ENCODE results near the gene LRRC2.
"Not testable (repeated sequence)": the region's sequence is repeated elsewhere in the genome, so short reads cannot be mapped to it uniquely, and the experiment has no call there.

LRRC2 gene

DNA sequence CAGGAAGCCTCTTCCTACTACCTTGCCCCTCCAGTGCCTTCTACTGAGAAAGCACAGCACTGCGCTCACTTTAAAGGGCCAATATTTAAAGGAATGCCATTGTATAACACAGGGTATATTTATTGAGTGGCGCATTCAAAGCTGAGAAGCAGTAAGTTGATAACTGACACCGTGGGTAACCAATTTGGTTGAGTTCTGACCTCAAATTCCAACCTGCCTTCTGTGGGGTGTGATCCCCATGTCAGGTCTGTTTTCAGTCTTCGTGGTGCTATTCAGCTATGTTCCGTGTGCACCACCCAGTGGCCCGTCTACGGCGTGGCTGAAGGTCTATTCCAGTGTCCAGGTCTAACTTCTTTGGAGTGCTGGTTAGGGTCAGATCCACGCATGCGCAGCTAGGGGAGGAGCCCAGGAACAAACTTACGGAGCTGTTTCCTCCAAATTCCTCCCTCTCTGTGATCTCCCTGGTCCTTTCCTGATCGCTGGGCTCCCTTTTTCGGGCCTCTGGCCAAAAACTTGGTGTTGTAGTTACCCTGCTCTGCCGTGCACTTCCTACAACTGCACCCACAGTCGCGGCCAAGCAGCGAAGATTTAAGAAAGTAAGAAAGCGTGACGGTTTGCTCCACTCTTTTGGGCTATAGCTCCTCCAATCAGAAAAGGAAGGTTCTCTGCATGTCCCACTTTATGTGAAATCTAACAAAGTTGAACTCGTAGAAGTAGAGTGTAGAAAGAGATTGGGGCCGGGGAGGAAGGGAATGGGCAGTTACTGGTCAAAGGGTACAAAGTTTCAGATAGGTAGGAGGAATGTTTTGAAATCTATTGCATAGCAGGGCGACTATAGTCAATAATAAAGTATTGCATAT, 7.7 kb downstream of the LRRC2 start:
- Histone ChIP-seq H3K27me3 (replicated peaks; ENCODE audit: control insufficient read depth, insufficient read depth, low read length, poor library complexity, severe bottlenecking) (no peaks in the 10 kb centered on the region), H3K9me3 (ENCODE audit: control insufficient read depth, low read length) (no peaks in the 10 kb centered on the region), H3K4me1 (ENCODE audit: control insufficient read depth, insufficient read depth, low read length, poor library complexity, severe bottlenecking) (no peaks in the 10 kb centered on the region), H3K4me3 (ENCODE audit: insufficient read depth, low read depth, low read length, poor library complexity, severe bottlenecking) (peak overlapping the region; percentile 36), H3K27ac (ENCODE audit: insufficient read depth, low read length, poor library complexity, severe bottlenecking) (no peak overlapping the region), H3K36me3 (ENCODE audit: control insufficient read depth, insufficient read depth, low read length) (no peaks in the 10 kb centered on the region)
- peak; percentile 57 to 71 (median 61) for DNase-seq

DNA sequence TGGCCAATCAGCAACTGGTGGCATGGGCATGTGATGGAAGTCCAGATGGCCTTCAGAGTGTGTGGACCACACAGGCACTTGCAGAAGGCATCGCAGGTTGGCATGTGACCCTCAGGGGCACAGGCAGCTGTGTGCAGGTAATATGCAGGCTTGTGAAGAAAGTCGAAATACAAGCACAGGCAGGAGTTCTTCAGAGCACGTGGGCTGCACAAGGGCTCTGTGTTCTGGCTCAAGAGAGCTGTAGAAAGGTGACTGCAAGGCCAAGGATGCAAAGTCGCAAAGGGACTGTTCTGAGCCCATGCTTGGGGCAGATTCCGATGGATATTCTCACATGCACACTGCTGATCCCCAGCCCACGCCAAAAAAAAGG, 8.3 kb downstream of the LRRC2 start:
- H3K36me3 ChIP-seq (ENCODE audit: control insufficient read depth, insufficient read depth, low read length): no peaks in the 10 kb centered on the region
- no peak overlapping the region for H3K27ac ChIP-seq (ENCODE audit: insufficient read depth, low read length, poor library complexity, severe bottlenecking)
- no peaks in the 10 kb centered on the region for H3K27me3 ChIP-seq (replicated peaks; ENCODE audit: control insufficient read depth, insufficient read depth, low read length, poor library complexity, severe bottlenecking)
- no peak overlapping the region for H3K4me3 ChIP-seq (ENCODE audit: insufficient read depth, low read depth, low read length, poor library complexity, severe bottlenecking)
- H3K4me1 ChIP-seq (ENCODE audit: control insufficient read depth, insufficient read depth, low read length, poor library complexity, severe bottlenecking): no peaks in the 10 kb centered on the region
- H3K9me3 ChIP-seq (ENCODE audit: control insufficient read depth, low read length): no peaks in the 10 kb centered on the region
- no peak for DNase-seq

DNA sequence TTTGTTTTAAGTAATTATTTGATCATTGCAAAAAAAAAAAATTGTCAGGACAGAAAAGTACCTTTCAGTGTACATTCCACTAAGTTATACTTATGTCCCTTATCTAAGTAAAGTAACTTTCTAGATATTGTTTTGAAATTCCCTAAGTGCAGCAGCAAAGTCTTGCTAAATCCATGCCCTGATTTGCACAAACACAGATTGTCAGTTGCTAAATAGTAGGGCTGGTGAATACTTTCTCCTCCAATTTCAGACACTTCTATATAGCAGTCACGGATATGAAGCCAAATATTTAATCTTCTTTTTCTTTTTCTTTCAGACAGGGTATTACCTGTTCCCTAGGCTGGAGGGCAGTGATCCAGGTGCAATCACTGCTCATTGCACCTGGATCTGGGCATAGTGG, 12.9 kb downstream of the LRRC2 start:
- Histone ChIP-seq H3K4me3 (ENCODE audit: insufficient read depth, low read depth, low read length, poor library complexity, severe bottlenecking) (no peak overlapping the region), H3K36me3 (ENCODE audit: control insufficient read depth, insufficient read depth, low read length) (no peaks in the 10 kb centered on the region), H3K27ac (ENCODE audit: insufficient read depth, low read length, poor library complexity, severe bottlenecking) (no peak overlapping the region), H3K27me3 (replicated peaks; ENCODE audit: control insufficient read depth, insufficient read depth, low read length, poor library complexity, severe bottlenecking) (no peaks in the 10 kb centered on the region), H3K9me3 (ENCODE audit: control insufficient read depth, low read length) (no peaks in the 10 kb centered on the region), H3K4me1 (ENCODE audit: control insufficient read depth, insufficient read depth, low read length, poor library complexity, severe bottlenecking) (no peaks in the 10 kb centered on the region)
- DNase-seq: no peak

- H3K9me3 ChIP-seq (ENCODE audit: control insufficient read depth, low read length): no peaks in the 10 kb centered on the region
- no peak for DNase-seq
- no peak overlapping the region for H3K27ac ChIP-seq (ENCODE audit: insufficient read depth, low read length, poor library complexity, severe bottlenecking)
- H3K27me3 ChIP-seq (replicated peaks; ENCODE audit: control insufficient read depth, insufficient read depth, low read length, poor library complexity, severe bottlenecking): no peaks in the 10 kb centered on the region
- H3K36me3 ChIP-seq (ENCODE audit: control insufficient read depth, insufficient read depth, low read length): no peaks in the 10 kb centered on the region
- no peaks in the 10 kb centered on the region for H3K4me1 ChIP-seq (ENCODE audit: control insufficient read depth, insufficient read depth, low read length, poor library complexity, severe bottlenecking)
- no peak overlapping the region for H3K4me3 ChIP-seq (ENCODE audit: insufficient read depth, low read depth, low read length, poor library complexity, severe bottlenecking)
Observed at GRCh38 chr3:46552538-46552937, 13.6 kb downstream of the LRRC2 start.

DNA sequence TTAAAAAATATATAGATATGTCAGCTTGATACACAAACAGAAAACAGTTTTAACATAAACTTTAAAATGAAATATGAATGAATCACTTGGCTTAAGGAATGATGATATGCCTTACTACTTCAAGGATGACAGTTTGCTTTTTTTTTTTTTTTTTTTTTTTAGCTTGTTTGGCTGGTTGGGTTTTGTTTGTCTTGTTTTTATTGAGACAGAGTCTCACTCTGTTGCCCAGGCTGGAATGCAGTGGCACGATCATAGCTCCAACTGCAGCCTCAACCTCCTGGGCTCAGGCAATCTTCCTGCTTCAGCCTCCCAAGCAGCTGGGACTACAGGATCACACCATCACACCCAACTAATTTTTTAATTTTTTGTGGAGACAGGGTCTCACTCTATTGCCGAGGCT, 14.5 kb downstream of the LRRC2 start:
- H3K4me3 ChIP-seq (ENCODE audit: insufficient read depth, low read depth, low read length, poor library complexity, severe bottlenecking): no peak overlapping the region
- no peaks in the 10 kb centered on the region for H3K36me3 ChIP-seq (ENCODE audit: control insufficient read depth, insufficient read depth, low read length)
- H3K4me1 ChIP-seq (ENCODE audit: control insufficient read depth, insufficient read depth, low read length, poor library complexity, severe bottlenecking): no peaks in the 10 kb centered on the region
- H3K27ac ChIP-seq (ENCODE audit: insufficient read depth, low read length, poor library complexity, severe bottlenecking): no peak overlapping the region
- DNase-seq: no peak
- H3K9me3 ChIP-seq (ENCODE audit: control insufficient read depth, low read length): no peaks in the 10 kb centered on the region
- H3K27me3 ChIP-seq (replicated peaks; ENCODE audit: control insufficient read depth, insufficient read depth, low read length, poor library complexity, severe bottlenecking): no peaks in the 10 kb centered on the region

DNA sequence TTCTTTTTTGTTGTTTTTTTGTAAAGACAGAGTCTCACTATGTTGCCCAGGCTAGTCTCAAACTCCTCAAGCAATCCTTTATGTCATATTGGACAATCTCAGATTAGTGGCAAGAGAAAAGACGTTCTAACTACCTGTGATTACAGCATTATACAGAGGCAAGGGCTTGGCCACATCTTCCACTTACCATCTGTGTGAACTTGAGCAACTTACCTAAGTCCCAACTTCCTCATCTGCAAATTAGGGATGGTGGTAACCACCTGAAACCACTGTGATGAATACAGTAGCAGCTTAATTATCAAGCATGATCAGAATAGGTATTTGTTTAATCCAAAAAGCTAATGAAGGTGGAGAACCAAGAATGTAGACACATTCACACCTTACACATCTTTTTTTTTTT, 16.1 kb downstream of the LRRC2 start:
- no peaks in the 10 kb centered on the region for H3K9me3 ChIP-seq (ENCODE audit: control insufficient read depth, low read length)
- peaks cover 3% of the 10 kb centered on the region for H3K4me1 ChIP-seq (ENCODE audit: control insufficient read depth, insufficient read depth, low read length, poor library complexity, severe bottlenecking)
- no peak overlapping the region for H3K4me3 ChIP-seq (ENCODE audit: insufficient read depth, low read depth, low read length, poor library complexity, severe bottlenecking)
- DNase-seq: no peak
- no peaks in the 10 kb centered on the region for H3K36me3 ChIP-seq (ENCODE audit: control insufficient read depth, insufficient read depth, low read length)
- no peaks in the 10 kb centered on the region for H3K27me3 ChIP-seq (replicated peaks; ENCODE audit: control insufficient read depth, insufficient read depth, low read length, poor library complexity, severe bottlenecking)
- H3K27ac ChIP-seq (ENCODE audit: insufficient read depth, low read length, poor library complexity, severe bottlenecking): no peak overlapping the region

DNA sequence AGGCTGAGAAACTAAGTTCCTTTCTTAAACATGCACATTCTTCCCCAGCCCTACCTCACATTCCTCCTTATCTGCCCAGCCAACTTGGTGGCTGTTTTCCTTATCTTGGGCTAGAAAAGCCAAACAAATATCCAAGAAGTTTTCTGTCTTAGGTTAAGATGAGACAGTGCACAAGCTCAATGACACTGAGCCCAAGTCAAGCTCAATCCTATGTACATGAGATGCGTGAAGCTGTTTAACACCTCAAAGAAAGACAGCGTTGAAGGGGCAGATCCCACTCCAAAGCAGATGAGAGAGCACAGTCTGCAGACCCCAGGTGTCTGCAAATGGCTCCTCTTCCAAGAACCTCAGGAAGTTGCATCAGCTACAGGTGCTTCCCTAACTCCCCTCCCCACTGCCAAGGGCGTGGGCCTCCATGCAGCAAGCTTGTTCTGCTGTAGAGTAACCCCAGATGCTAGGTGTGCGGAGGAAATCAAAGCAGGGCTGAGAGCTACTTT, 16.6 kb downstream of the LRRC2 start:
- Histone ChIP-seq H3K27ac (ENCODE audit: insufficient read depth, low read length, poor library complexity, severe bottlenecking) (no peak overlapping the region), H3K27me3 (replicated peaks; ENCODE audit: control insufficient read depth, insufficient read depth, low read length, poor library complexity, severe bottlenecking) (no peaks in the 10 kb centered on the region), H3K36me3 (ENCODE audit: control insufficient read depth, insufficient read depth, low read length) (no peaks in the 10 kb centered on the region), H3K4me1 (ENCODE audit: control insufficient read depth, insufficient read depth, low read length, poor library complexity, severe bottlenecking) (peaks cover 3% of the 10 kb centered on the region), H3K9me3 (ENCODE audit: control insufficient read depth, low read length) (no peaks in the 10 kb centered on the region), H3K4me3 (ENCODE audit: insufficient read depth, low read depth, low read length, poor library complexity, severe bottlenecking) (no peak overlapping the region)
- no peak for DNase-seq

GRCh38 chr3:46548611-46549010, 17.5 kb downstream of the LRRC2 start:
- H3K4me1 ChIP-seq (ENCODE audit: control insufficient read depth, insufficient read depth, low read length, poor library complexity, severe bottlenecking); H3K27ac ChIP-seq (ENCODE audit: insufficient read depth, low read length, poor library complexity, severe bottlenecking); H3K9me3 ChIP-seq (ENCODE audit: control insufficient read depth, low read length); DNase-seq; H3K4me3 ChIP-seq (ENCODE audit: insufficient read depth, low read depth, low read length, poor library complexity, severe bottlenecking); H3K27me3 ChIP-seq (replicated peaks; ENCODE audit: control insufficient read depth, insufficient read depth, low read length, poor library complexity, severe bottlenecking); H3K36me3 ChIP-seq (ENCODE audit: control insufficient read depth, insufficient read depth, low read length): not testable (repeated sequence)

GRCh38 chr3:46546896-46547440, 19.1 kb downstream of the LRRC2 start:
- Histone ChIP-seq H3K27ac (ENCODE audit: insufficient read depth, low read length, poor library complexity, severe bottlenecking) (no peak overlapping the region), H3K4me1 (ENCODE audit: control insufficient read depth, insufficient read depth, low read length, poor library complexity, severe bottlenecking) (peaks cover 6% of the 10 kb centered on the region), H3K4me3 (ENCODE audit: insufficient read depth, low read depth, low read length, poor library complexity, severe bottlenecking) (no peak overlapping the region), H3K27me3 (replicated peaks; ENCODE audit: control insufficient read depth, insufficient read depth, low read length, poor library complexity, severe bottlenecking) (no peaks in the 10 kb centered on the region), H3K36me3 (ENCODE audit: control insufficient read depth, insufficient read depth, low read length) (no peaks in the 10 kb centered on the region), H3K9me3 (ENCODE audit: control insufficient read depth, low read length) (no peaks in the 10 kb centered on the region)
- DNase-seq: no peak

DNA sequence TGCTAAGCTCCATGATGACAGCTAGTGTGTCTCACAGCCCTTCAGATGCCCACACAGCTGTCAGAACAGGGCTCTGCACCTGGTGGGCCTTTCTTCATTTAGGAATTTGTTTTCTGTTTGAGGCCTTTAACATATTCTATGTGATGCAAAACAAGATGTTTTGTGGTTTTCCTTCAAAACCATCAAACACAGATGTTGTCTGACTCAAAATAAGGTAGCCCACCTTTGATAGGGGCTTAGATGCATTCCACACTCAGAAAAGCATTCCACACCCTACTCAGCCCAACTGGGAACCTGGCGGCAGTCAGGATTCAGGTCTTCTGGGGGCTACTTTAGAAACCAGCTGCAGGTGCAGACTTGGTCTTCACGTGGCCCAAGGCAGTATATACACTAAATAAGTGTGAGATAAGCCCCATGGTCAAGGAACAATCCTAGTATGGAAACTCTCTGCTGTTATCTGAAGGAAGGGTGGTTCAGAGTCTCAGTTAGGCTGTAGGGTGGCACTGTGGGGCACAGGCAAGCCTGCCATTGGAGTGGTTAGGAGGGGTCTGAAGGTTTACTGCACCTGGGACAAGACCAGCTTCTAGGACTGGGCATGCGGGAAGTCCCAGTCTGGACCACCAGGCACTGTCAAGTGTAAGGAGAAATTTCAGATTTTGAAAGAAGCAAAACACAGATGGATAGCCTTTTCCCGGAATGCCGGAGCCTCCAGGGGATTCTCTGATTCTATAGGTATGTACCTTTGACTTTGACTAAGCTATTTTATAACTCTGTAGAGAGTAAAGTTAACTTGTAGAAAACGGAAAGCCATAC, 20.1 kb downstream of the LRRC2 start:
- DNase-seq: no peak
- Histone ChIP-seq H3K4me1 (ENCODE audit: control insufficient read depth, insufficient read depth, low read length, poor library complexity, severe bottlenecking) (peaks cover 6% of the 10 kb centered on the region), H3K4me3 (ENCODE audit: insufficient read depth, low read depth, low read length, poor library complexity, severe bottlenecking) (no peak overlapping the region), H3K27ac (ENCODE audit: insufficient read depth, low read length, poor library complexity, severe bottlenecking) (no peak overlapping the region), H3K36me3 (ENCODE audit: control insufficient read depth, insufficient read depth, low read length) (no peaks in the 10 kb centered on the region), H3K9me3 (ENCODE audit: control insufficient read depth, low read length) (no peaks in the 10 kb centered on the region), H3K27me3 (replicated peaks; ENCODE audit: control insufficient read depth, insufficient read depth, low read length, poor library complexity, severe bottlenecking) (no peaks in the 10 kb centered on the region)

All from effector memory CD4-positive, alpha-beta T cell (primary cell).